Heart right ventricle (tissue), 16 donors: ENCODE measurements around the gene AIF1L. TPM values are rescaled to one million over a fixed set of nuclear protein-coding genes. Genes with fewer than 3 reads are reported as not detected.

Source experiments
- ATAC-seq, 8 donors: fragments of 200-7000 bp; cut with Tn5 transposase; one replicate each; pipeline ENCODE4 v1.9.1; 2020; ENCODE audit warnings: mild to moderate bottlenecking in 8 of 8, moderate library complexity in 8 of 8, moderate number of reproducible peaks in 1 of 8
- DNase-seq, 2 donors: peaks; one replicate each; pipeline ENCODE4 v3.0.0-alpha.2; 2020
- H3K27ac ChIP-seq, 10 donors: fragments of 200-600 bp; sonication (generic) in 2 of 10; one replicate each; pipeline versions ENCODE4 v1.5.0 to v1.8.0; 2020 to 2022; ENCODE audit warnings: mild to moderate bottlenecking in 3 of 10
- H3K27me3 ChIP-seq, 7 donors: fragments of 200-600 bp; one replicate each; pipeline ENCODE4 v1.8.0; 2021 to 2022; ENCODE audit warnings: mild to moderate bottlenecking in 2 of 7
- H3K36me3 ChIP-seq, 9 donors: fragments of 200-600 bp; sonication (generic) in 1 of 9; one replicate each; pipeline versions ENCODE4 v1.5.0 to v1.8.0; 2020 to 2022; ENCODE audit warnings: mild to moderate bottlenecking in 2 of 9
- H3K4me1 ChIP-seq, 9 donors: fragments of 200-600 bp; sonication (generic) in 1 of 9; one replicate each; pipeline versions ENCODE4 v1.5.0 to v1.8.0; 2020 to 2022; ENCODE audit warnings: mild to moderate bottlenecking in 4 of 9
- H3K4me3 ChIP-seq, 10 donors: fragments of 200-600 bp; sonication (generic) in 2 of 10; one replicate each; pipeline versions ENCODE4 v1.5.0 to v1.8.0; 2020 to 2022; ENCODE audit warnings: mild to moderate bottlenecking in 7 of 10, moderate library complexity in 2 of 10
- H3K9me3 ChIP-seq, 11 donors: fragments of 200-600 bp in 10 of 11; sonication (generic) in 2 of 11; one replicate each; pipeline versions ENCODE4 v1.5.0 to v1.8.0; 2013 to 2022; ENCODE audit warnings: mild to moderate bottlenecking in 2 of 11, control low read depth in 1 of 11, moderate library complexity in 1 of 11
- WGBS, 2 donors: extraction: QIAGEN DNeasy Blood & Tissue Kit; methylation state at CpG; one replicate each; pipeline ENCODE4 v1.1.7; 2013; ENCODE audit warnings: inconsistent platforms in 1 of 2; 5-methylcytosine and 5-hydroxymethylcytosine counted together
- intact Hi-C, 10 donors: fragments of 100-400 bp; cut with DNase I; formaldehyde crosslinking; loops; one replicate each; pipeline versions ENCODE4 v1.11.1 to v1.14.2; 2022
- polyA plus RNA-seq, 2 donors: library from polyadenylated mRNA; stranded (reverse); fragments of 200-250 nt; gene quantifications; one replicate each; pipeline ENCODE4 v1.2.3, GENCODE V29; 2013
- total RNA-seq, 10 donors: library from RNA; stranded (reverse); fragmentation: NEBNext Ultra II Directional in 3 of 10; extraction: Animal tissue kit (Norgen Biotek cat#: 25700) in 3 of 10; gene quantifications; one replicate each; pipeline versions ENCODE4 v1.2.1 to v1.2.4, GENCODE V29; 2021 to 2023
- TF ChIP-seq, protein P1 (sequence below), 9 donors: fragments of 200-600 bp; sonication (generic) in 2 of 9; IDR thresholded peaks; one replicate each; pipeline versions ENCODE4 v1.5.0 to v1.8.0; 2021 to 2022; ENCODE audit warnings: antibody characterized with exemption in 9 of 9, mild to moderate bottlenecking in 5 of 9, moderate library complexity in 1 of 9
- donor health status: Arrhythmogenic right ventricular cardiomyopathy.
- donor health status: ischemic (EF 13 %, LVEDD 7.1; RV severe dilation, severe dysfunction).
- donor health status: healthy with polysubstance abuse.
- donor health status: DM: no; HTN: yes; CAD: no.
- donor health status: DM: no; HTN: no; CAD: no.
- donor health status: ischemic (EF 25% LVEDD 6.9; RV normal size, moderate dysfunction).
- donor health status: ischemic (EF 25% LVEDD 5.7; RV mildly dilated, moderate dysfunction).
- donor health status: healthy.
- donor health status: DM: yes; HTN: yes; CAD: no.
- donor health status: Ischemic cardiomyopathy.
- donor health status: ischemic (EF 35%, LVEDD 5.7; RV mildly dilated, moderate dysfunction).
- donor health status: nonischemic (EF 11% LVEDD 7.7; RV severe dilation, severe dysfunction).
- donor health status: DM: yes; HTN: yes; CAD: no.
- donor health status: PGD.
- donor health status: ischemic (EF 29% LVEDD 5.4; RV normal size, mild dysfunction).
- donor health status: nonischemic (EF 23%, LVEDD 6.1; RV moderate dilation, normal function).

The AIF1L gene
- total and polyA plus RNA-seq, 12 donors = 9.6 to 93.2 (median 15.4) TPM

DNA sequence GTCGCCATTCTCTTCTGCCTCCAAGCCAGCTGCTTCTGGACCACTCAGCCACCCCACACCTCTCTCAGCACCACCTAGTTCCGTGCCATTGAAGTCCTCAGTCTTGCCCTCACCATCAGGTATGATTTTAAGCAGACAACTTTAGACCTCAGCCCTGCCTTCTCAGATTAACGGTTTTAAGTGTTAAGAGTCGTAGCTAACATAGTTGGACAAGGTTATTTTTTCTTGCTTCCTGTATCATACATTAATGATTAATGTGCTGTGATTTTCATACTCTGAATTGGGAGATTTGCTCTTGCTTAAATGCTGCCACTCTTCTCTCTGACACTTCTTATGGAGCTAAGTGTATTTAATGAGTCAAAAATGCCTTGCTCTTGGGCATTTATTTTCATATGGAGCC is 49.9 kb downstream of the AIF1L start:
- ATAC-seq = no peak
- Histone ChIP-seq H3K9me3 (no peaks in the 10 kb centered on the region), H3K27ac (no peak overlapping the region), H3K4me1 (no peaks in the 10 kb centered on the region), H3K27me3 (no peaks in the 10 kb centered on the region), H3K36me3 (peaks cover 0 to 100% (median 80%) of the 10 kb centered on the region in 9 donors), H3K4me3 (no peak overlapping the region)
- TF ChIP-seq, protein P1, sequence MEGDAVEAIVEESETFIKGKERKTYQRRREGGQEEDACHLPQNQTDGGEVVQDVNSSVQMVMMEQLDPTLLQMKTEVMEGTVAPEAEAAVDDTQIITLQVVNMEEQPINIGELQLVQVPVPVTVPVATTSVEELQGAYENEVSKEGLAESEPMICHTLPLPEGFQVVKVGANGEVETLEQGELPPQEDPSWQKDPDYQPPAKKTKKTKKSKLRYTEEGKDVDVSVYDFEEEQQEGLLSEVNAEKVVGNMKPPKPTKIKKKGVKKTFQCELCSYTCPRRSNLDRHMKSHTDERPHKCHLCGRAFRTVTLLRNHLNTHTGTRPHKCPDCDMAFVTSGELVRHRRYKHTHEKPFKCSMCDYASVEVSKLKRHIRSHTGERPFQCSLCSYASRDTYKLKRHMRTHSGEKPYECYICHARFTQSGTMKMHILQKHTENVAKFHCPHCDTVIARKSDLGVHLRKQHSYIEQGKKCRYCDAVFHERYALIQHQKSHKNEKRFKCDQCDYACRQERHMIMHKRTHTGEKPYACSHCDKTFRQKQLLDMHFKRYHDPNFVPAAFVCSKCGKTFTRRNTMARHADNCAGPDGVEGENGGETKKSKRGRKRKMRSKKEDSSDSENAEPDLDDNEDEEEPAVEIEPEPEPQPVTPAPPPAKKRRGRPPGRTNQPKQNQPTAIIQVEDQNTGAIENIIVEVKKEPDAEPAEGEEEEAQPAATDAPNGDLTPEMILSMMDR (IDR thresholded peaks at IDR 0.05) = no peak
- DNase-seq = no peak
- intact Hi-C loops = loop anchor here in 1 of 10 donors (10.0 kb wide), 1 partner anchor 59 kb away; no protein-coding TSS in a partner anchor
- 93 to 95% methylated on average over 4 of the region's 4 CpGs for WGBS, 2 donors

DNA sequence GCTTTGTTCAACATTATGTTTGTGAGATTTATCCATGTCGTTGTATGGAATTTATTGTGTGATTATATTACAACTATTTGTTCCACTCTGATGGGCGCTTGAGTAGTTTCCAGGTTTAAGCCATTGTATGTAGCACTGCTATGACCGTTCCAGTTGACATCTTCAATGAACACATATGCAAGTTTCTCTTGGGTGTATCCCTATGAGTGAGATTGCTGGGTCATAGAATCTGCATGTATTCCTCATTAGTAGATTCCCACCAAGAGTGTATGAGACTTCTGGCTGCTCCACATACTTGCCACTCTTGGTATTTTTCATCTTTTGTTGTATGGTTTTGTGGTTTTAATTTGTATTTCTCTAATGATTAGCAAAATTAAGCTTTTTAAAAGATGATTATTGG is 51.9 kb downstream of the AIF1L start:
- TF ChIP-seq, protein P1 (IDR thresholded peaks at IDR 0.05) = no peak

DNA sequence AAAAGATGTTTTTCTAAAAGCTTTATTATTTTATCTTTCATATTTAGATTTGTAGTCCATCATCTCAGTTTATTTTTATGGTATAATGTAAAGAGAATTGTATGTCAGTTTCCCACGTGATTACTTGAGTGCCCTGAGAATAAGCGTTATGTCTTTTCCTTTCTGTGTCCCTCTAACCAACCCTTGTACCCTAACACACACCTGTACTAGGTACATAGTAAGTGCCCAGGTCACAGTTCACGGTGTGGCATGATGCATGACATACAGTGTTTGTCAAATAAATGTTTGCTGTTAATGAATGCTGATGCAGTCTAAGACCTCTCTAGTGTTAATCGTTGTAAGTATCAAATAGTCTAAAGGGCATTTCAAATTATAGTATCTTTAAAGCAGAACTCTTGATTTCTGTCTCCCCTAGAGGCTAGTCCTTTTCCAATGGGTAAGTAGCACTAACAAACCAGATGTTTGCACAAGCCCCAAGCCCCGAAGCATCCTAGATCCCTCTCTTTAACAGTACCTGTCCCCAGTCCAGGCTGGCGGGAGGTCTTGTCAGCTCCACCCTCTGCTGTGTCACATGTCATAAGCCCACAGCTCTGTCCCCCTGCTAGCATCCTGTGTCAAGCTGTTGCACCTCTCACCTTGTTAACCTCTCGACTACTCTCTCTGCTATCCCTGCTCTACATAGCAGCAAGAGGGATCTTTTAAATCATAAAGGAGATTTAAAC is 52.8 kb downstream of the AIF1L start:
- Histone ChIP-seq H3K4me1 (no peaks in the 10 kb centered on the region), H3K36me3 (peaks cover 4 to 100% (median 94%) of the 10 kb centered on the region in 9 donors), H3K27ac (no peak overlapping the region), H3K9me3 (no peaks in the 10 kb centered on the region), H3K27me3 (no peaks in the 10 kb centered on the region), H3K4me3 (no peak overlapping the region)
- no peak for ATAC-seq
- intact Hi-C loops = loop anchor here in 1 of 10 donors (10.0 kb wide), 1 partner anchor 56 kb away; no protein-coding TSS in a partner anchor
- no peak for DNase-seq
- TF ChIP-seq, protein P1 (IDR thresholded peaks at IDR 0.05) = no peak
- WGBS, 2 donors = 83 to 88% methylated on average over 7 of the region's 7 CpGs

More for the DNA sequence above, 51.9 kb downstream of the AIF1L start:
- no peak for ATAC-seq
- DNase-seq = no peak
- no peaks in the 10 kb centered on the region for H3K27me3 ChIP-seq
- intact Hi-C loops = loop anchor here in 1 of 10 donors (10.0 kb wide), 1 partner anchor 57 kb away; no protein-coding TSS in a partner anchor
- WGBS, 2 donors = 91 to 93% methylated on average over 3 of the region's 3 CpGs
- peaks cover 4 to 100% (median 90%) of the 10 kb centered on the region in 9 donors for H3K36me3 ChIP-seq
- H3K4me3 ChIP-seq = no peak overlapping the region
- H3K4me1 ChIP-seq = no peaks in the 10 kb centered on the region
- H3K27ac ChIP-seq = no peak overlapping the region
- H3K9me3 ChIP-seq = no peaks in the 10 kb centered on the region

DNA sequence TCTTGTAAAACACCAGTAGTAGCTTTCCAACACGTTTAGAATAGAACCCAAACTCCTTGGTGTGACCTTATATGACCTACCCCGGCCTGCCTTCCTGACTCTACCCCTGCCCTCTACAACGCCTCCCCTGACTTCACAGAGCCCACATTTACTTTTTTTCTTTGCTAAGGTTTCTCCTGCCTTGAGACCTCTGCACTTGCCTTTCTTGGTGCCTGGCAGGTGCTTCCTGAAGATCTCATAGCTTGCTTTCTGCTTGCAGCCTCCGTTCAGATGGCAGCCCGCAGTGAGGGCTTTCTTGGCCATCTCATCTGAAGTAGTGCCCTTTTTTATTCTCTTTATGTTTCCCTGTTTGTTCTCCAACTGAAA is 53.3 kb downstream of the AIF1L start:
- Histone ChIP-seq H3K36me3 (peaks cover 4 to 100% (median 95%) of the 10 kb centered on the region in 9 donors), H3K27me3 (no peaks in the 10 kb centered on the region), H3K4me1 (no peaks in the 10 kb centered on the region), H3K9me3 (no peaks in the 10 kb centered on the region), H3K27ac (no peak overlapping the region), H3K4me3 (no peak overlapping the region)
- intact Hi-C loops = loop anchor here in 1 of 10 donors (10.0 kb wide), 1 partner anchor 55 kb away; no protein-coding TSS in a partner anchor
- ATAC-seq (no peak), DNase-seq (no peak)
- 75% methylated on average over 5 of the region's 5 CpGs for WGBS, 2 donors
- TF ChIP-seq, protein P1 (IDR thresholded peaks at IDR 0.05) = no peak
